Nephron (organoid): ENCODE data around the gene S100PBP.
A peak's percentile ranks its signal among the peaks of the same experiment; 100 is the strongest.

Experiments
- H3K27ac Mint-ChIP-seq, 3 experiments: 2 replicates each; pipeline ENCODE4 v1.8.0; 2020; ENCODE audit warnings: mixed read lengths in 3 of 3, mild to moderate bottlenecking in 2 of 3, moderate library complexity in 1 of 3
- H3K27me3 Mint-ChIP-seq: 2 replicates; pipeline ENCODE4 v1.8.0; 2021; ENCODE audit warnings: low read depth, mild to moderate bottlenecking, moderate library complexity, mixed read lengths
- H3K36me3 Mint-ChIP-seq: 2 replicates; pipeline ENCODE4 v1.8.0; 2020; ENCODE audit warnings: low read depth, mixed read lengths
- H3K4me1 Mint-ChIP-seq: 2 replicates; pipeline ENCODE4 v1.8.0; 2020; ENCODE audit warnings: mixed read lengths
- H3K4me3 Mint-ChIP-seq, 3 experiments: 2 replicates each; pipeline ENCODE4 v1.8.0; 2020; ENCODE audit warnings: mild to moderate bottlenecking in 3 of 3, mixed read lengths in 3 of 3, moderate library complexity in 2 of 3
- H3K9me3 Mint-ChIP-seq: 2 replicates; pipeline ENCODE4 v1.8.0; 2020; ENCODE audit warnings: mixed read lengths
- TF ChIP-seq, protein P1 (sequence below), 3 experiments: fragments of 200-600 bp; sonication (generic); IDR thresholded peaks; one replicate each; pipeline ENCODE4 v1.5.0; 2021; ENCODE audit warnings: antibody characterized with exemption in 3 of 3; ENCODE audit not compliant: unreplicated experiment in 3 of 3

Gene S100PBP

DNA sequence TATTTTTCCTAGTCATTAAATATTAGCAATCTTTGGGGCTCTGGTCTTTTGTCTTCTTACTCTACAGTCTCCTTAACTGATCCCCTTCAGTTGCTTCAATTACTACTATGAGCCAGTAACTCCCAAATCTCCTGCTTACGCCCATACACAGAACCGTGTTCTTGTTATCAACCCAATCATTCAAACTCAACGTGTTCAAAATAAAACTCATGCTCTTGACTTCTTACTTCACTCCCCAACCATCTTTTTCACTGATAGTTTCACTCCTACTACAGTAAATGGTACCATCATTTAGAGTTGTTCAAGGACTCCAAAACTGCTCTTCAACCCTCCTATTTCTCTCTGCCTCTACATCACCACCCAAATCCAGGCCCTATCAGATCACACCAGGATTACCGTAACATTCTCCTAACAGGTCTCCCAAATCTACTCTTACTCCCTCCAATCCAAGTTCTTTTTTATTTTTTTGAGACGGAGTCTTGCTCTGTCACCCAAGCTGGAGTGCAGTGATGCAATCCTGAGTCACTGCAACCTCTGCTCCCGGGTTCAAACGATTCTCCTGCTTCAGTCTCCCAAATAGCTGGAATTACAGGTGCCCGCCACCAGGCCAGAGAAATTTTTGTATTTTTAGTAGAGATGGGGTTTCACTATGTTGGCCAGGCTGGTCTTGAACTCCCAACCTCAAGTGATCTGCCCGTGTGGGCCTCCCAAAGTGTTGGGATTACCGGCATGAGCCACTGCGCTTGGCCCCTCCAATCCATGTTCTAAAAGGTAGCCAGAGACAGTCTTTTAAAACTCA is 3.3 kb upstream of the S100PBP start:
- Mint-ChIP-seq H3K4me3 (peak overlapping the region; percentile 22 to 100 (median 71)), H3K36me3 (peaks cover 29% of the 10 kb centered on the region), H3K27me3 (no peaks in the 10 kb centered on the region), H3K4me1 (peaks cover 32% of the 10 kb centered on the region), H3K9me3 (no peaks in the 10 kb centered on the region), H3K27ac (no peak overlapping the region)
- TF ChIP-seq, protein P1, sequence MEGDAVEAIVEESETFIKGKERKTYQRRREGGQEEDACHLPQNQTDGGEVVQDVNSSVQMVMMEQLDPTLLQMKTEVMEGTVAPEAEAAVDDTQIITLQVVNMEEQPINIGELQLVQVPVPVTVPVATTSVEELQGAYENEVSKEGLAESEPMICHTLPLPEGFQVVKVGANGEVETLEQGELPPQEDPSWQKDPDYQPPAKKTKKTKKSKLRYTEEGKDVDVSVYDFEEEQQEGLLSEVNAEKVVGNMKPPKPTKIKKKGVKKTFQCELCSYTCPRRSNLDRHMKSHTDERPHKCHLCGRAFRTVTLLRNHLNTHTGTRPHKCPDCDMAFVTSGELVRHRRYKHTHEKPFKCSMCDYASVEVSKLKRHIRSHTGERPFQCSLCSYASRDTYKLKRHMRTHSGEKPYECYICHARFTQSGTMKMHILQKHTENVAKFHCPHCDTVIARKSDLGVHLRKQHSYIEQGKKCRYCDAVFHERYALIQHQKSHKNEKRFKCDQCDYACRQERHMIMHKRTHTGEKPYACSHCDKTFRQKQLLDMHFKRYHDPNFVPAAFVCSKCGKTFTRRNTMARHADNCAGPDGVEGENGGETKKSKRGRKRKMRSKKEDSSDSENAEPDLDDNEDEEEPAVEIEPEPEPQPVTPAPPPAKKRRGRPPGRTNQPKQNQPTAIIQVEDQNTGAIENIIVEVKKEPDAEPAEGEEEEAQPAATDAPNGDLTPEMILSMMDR (IDR thresholded peaks at IDR 0.05; ENCODE audit: unreplicated experiment in 3 of 3): no peak

DNA sequence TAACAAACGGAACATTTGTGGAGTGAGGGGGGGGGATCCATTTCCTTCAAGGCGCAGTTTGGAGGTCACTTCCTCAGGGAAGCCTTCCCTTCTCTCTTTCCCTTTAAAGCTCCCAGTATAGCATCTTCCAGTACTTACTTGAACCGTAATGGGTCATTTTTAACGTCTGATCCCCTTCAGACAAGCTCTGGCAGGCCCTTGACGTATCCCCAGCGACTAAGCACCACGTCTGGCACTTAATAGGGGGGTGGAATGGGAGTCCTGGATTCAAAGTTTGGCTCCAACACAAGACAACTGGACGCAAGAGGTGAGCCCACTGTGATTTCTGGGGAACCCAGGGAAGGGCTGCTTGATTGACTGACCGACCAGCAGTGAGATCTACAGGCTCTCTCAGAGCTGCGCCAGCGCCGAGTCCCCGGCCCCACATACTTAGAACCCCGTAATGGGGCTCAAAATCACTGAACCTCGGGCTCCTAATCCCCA is 736 bp upstream of the S100PBP start:
- no peaks in the 10 kb centered on the region for H3K27me3 Mint-ChIP-seq
- peak overlapping the region; percentile 97 to 100 (median 99) for H3K4me3 Mint-ChIP-seq
- TF ChIP-seq, protein P1 (IDR thresholded peaks at IDR 0.05; ENCODE audit: unreplicated experiment in 3 of 3): no peak
- H3K9me3 Mint-ChIP-seq: no peaks in the 10 kb centered on the region
- H3K27ac Mint-ChIP-seq: peak overlapping the region; percentile 91 to 93 (median 92)
- peaks cover 9% of the 10 kb centered on the region for H3K36me3 Mint-ChIP-seq
- H3K4me1 Mint-ChIP-seq: peaks cover 33% of the 10 kb centered on the region

DNA sequence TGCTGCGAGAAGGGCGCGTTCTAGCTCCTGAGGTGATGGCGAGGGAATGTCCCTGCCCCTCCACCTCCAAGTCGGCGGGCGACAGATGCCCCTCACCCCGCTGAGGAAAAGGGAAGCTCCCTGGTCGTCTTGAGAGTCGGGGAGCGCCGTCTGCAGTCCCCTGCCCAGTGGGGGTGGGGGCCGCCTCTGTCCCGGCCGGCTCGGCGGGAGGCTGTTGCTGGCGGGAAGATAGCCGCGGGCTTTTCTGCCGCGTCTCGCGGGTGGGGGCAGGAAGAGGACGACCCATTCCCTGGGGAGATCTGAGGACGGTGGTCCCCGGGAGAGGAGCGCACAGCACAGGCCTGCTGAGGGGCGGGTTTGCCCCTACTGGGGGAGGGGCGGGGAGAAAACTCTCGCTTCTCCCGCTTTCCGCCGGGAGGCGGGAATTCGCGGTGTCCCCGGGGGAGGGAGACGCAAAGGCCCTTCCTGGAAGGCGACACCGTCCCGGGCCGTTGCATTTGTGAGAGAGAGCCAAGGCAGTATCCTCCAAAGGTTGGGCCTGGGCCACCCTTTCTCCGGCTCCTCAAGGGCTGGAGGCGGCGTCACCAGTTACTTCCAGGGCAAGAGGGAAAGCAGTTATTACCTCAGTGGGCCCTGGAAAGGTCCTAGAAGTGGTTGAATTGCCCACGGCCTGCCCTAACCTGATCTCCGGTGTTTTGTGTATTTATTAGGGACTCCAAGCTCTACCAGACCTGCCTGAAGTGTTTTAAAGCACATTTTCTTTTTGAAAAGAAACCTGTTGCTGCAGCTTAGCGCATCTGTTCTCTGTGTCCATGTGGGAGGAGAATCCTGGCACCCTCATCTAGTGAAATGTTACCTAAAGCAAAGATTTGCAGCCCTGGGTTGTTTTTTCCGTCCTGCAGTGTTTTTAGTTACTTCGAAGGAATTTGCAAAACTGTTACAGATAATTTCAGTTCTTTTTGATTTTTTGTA is 648 bp downstream of the S100PBP start:
- peaks cover 33% of the 10 kb centered on the region for H3K4me1 Mint-ChIP-seq
- peaks cover 13% of the 10 kb centered on the region for H3K36me3 Mint-ChIP-seq
- H3K27ac Mint-ChIP-seq: peak overlapping the region; percentile 91 to 93 (median 92)
- TF ChIP-seq, protein P1 (IDR thresholded peaks at IDR 0.05; ENCODE audit: unreplicated experiment in 3 of 3): no peak
- no peaks in the 10 kb centered on the region for H3K9me3 Mint-ChIP-seq
- no peaks in the 10 kb centered on the region for H3K27me3 Mint-ChIP-seq
- peak overlapping the region; percentile 97 to 100 (median 99) for H3K4me3 Mint-ChIP-seq

DNA sequence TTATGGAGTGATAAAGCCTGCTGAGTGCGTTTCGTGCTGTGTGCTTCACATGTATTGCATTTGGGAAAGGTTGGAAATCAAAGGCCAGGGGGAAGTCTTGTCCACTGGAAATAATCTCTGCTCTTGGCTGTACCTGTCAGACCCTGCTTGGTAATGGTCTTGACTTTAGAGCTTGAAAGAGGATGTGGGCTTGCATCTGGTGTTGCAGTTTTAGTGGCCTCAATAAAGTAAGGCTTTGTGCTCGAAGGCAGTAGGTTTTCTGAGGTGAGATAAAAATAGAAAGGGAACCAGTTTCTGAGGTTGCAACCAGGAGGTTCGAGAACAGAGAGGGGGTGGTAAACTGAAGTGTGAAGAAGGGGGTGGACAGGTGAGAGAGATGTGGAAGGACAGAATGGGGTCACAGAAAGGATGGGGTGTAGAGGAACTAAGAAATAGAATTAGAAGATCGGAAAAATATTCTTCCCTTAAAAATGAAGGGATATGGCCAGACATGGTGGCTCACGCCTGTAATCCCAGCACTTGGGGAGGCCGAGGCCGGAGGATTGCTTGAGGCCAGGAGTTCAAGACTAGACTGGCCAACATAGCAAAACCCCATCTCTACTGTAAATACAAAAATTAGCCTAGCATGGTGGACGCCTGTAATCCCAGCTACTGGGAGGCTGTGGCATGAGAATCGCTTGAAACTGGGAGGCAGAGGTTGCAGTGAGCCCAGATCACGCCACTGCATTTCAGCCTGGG is 1.5 kb downstream of the S100PBP start:
- H3K27me3 Mint-ChIP-seq: no peaks in the 10 kb centered on the region
- H3K9me3 Mint-ChIP-seq: no peaks in the 10 kb centered on the region
- peaks cover 7% of the 10 kb centered on the region for H3K36me3 Mint-ChIP-seq

DNA sequence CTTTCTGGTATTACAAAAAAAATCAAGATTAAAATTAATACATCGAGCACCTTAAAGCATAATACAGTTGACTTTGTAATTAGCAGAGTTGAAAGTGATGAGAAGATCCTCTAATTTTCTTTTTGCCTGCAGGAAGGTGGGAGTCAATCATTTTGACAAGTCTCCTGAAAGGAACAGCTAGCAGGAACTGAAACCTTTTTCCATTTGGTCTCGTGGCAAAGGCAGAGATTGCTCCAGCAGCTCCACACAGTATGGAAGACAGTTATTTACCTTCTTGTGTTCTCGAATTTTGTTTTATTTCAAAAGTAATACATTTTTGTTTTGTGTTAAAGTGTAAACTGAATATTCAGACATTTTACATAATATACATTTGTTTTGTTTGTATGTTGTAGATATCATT is 7.7 kb downstream of the S100PBP start:
- Mint-ChIP-seq H3K4me1 (peaks cover 4% of the 10 kb centered on the region), H3K9me3 (no peaks in the 10 kb centered on the region), H3K36me3 (peaks cover 43% of the 10 kb centered on the region), H3K27me3 (no peaks in the 10 kb centered on the region), H3K27ac (no peak overlapping the region), H3K4me3 (no peak overlapping the region)
- TF ChIP-seq, protein P1 (IDR thresholded peaks at IDR 0.05; ENCODE audit: unreplicated experiment in 3 of 3): no peak

More for the DNA sequence above, 1.5 kb downstream of the S100PBP start:
- peak overlapping the region; percentile 97 to 100 (median 99) for H3K4me3 Mint-ChIP-seq
- TF ChIP-seq, protein P1 (IDR thresholded peaks at IDR 0.05; ENCODE audit: unreplicated experiment in 3 of 3): no peak
- H3K4me1 Mint-ChIP-seq: peaks cover 26% of the 10 kb centered on the region
- H3K27ac Mint-ChIP-seq: peak overlapping the region; percentile 91 to 93 (median 92)
